PC-3 (cell line): ENCODE results near the gene FAM168A.

Experiments
- EZH2phosphoT487 ChIP-seq: fragments of 300-600 bp; sonication (generic); IDR thresholded peaks from 2 replicates; pipeline ENCODE4 v1.6.1; 2018; ENCODE audit warnings: mild to moderate bottlenecking, antibody characterized with exemption, low read length, borderline replicate concordance
- TF ChIP-seq, protein P1 (sequence below): fragments of 300-600 bp; sonication (generic); conservative IDR thresholded peaks from 2 replicates; pipeline ENCODE4 v1.5.1; 2017; ENCODE audit warnings: antibody characterized with exemption, low read depth, mild to moderate bottlenecking, low read length

DNA sequence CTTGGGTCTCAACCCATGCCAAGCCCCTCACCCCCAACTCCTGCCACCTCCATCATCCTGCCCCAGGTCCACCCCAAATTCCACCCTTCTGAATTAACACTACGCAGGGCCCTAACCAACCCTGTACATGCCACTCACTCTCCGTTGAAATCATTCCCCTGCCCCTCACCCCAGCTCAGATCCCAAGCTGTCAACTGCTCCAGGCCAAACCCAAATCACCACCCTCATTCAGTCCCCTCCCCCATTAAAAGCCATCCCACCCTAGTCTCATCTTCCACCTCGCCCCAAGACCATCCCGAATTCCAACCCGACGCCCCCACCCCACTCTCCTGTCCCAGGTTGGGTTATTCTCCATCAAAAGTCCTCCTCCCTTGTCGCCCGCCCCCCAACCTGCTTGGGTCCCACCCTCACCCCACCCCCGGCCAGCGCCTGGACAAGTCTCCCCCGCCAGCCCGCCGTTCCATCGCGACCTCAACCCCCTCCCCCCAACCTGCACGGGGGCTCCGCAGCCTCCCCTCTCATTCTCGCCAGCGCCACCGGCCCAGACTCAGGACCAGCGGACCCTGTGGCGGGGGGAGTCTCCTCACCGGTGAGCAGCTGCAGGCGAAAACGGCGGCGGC, 466 bp downstream of the FAM168A start:
- TF ChIP-seq, protein P1, sequence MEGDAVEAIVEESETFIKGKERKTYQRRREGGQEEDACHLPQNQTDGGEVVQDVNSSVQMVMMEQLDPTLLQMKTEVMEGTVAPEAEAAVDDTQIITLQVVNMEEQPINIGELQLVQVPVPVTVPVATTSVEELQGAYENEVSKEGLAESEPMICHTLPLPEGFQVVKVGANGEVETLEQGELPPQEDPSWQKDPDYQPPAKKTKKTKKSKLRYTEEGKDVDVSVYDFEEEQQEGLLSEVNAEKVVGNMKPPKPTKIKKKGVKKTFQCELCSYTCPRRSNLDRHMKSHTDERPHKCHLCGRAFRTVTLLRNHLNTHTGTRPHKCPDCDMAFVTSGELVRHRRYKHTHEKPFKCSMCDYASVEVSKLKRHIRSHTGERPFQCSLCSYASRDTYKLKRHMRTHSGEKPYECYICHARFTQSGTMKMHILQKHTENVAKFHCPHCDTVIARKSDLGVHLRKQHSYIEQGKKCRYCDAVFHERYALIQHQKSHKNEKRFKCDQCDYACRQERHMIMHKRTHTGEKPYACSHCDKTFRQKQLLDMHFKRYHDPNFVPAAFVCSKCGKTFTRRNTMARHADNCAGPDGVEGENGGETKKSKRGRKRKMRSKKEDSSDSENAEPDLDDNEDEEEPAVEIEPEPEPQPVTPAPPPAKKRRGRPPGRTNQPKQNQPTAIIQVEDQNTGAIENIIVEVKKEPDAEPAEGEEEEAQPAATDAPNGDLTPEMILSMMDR, result no peak
- TF ChIP-seq EZH2phosphoT487, result no peak
